GM12875 (cell line): Measurements from ENCODE around the gene TBATA.

Source experiments
- H3K4me3 ChIP-seq: one replicate; pipeline ENCODE4 v1.5.1; 2011; ENCODE audit warnings: low read depth, low read length, control low read depth
- TF ChIP-seq, protein P1 (sequence below): IDR thresholded peaks from 2 replicates; pipeline ENCODE4 v1.5.1; 2011; ENCODE audit warnings: low read depth, mild to moderate bottlenecking, control low read depth, inconsistent platforms, low read length, moderate library complexity, borderline replicate concordance; ENCODE audit not compliant: insufficient read depth

The TBATA gene

GRCh38 chr10:70779088-70779487 is 6.1 kb downstream of the TBATA start:
- H3K4me3 ChIP-seq = no peak overlapping the region
- TF ChIP-seq, protein P1, sequence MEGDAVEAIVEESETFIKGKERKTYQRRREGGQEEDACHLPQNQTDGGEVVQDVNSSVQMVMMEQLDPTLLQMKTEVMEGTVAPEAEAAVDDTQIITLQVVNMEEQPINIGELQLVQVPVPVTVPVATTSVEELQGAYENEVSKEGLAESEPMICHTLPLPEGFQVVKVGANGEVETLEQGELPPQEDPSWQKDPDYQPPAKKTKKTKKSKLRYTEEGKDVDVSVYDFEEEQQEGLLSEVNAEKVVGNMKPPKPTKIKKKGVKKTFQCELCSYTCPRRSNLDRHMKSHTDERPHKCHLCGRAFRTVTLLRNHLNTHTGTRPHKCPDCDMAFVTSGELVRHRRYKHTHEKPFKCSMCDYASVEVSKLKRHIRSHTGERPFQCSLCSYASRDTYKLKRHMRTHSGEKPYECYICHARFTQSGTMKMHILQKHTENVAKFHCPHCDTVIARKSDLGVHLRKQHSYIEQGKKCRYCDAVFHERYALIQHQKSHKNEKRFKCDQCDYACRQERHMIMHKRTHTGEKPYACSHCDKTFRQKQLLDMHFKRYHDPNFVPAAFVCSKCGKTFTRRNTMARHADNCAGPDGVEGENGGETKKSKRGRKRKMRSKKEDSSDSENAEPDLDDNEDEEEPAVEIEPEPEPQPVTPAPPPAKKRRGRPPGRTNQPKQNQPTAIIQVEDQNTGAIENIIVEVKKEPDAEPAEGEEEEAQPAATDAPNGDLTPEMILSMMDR = no peak

DNA sequence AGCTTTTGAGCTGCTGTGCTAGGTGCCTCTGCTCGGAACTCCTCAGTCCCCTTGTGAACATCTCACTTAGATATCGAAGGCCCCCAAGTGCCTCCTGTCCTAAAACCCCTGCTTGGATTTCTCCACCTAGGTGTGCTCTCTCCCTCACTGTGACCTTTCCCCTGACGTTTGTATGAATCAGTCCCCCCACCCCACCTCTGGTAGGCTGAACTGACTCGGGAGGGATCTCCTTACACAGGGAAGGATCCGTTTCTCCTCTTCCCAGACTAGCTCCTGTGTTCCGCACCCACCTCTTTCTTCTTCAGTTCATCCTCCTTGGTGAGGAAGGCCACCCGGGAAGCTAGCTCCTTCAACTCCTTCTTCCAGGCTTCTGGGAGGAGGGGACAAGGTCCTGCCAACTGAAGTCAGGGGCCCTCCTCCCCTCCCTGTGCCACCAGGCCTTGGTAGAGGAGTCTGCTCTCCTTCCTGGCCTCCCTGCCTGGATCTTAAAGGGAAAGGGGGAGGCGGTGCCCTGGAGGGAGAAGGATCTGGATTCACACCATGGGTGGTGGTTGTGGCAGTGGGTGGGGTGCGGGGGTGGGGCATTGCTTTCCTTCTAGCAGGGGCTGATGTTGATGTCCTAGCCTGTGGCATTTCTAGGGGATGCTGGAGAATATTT is 6.8 kb downstream of the TBATA start:
- H3K4me3 ChIP-seq = no peak overlapping the region
- TF ChIP-seq, protein P1 = no peak

DNA sequence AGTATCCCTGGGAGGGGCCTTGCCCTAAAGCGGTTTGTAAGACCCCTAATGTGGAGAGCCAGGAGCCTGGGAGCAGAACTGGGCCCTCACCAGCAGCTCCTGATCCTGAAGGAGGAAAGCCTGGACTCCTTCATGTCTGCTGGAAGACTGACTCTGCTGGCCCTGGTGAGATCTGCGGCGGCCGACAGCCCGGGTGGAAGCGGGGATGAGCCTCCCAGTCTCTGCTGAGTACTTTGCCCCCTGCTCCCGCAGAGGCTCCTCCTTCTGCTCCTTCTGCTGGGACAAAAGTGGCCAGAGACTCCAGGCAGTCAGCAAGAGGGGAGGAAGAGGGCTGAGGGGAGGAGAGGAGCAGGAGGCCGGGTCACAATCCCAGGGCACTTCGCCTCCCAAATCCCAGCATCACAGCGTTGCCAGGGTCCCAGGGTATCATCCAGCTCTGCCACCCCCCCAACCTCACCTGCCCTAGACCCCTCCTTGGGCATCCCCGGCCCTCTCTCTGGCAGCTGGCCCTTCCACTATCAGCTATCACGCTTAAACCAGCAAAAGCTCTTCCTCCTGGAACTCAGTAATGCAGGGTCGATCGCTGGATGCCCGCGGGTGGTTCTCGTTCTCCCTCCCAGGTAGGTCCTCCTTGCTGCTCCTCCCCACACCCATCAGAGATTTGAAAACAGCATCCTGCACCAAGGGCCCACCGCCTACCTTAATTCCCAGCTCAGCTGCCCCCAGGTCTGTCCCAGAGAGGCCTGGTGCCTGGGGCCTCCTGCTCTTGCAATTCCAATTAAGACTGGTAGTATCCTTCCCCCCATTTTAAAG is 7.9 kb downstream of the TBATA start:
- TF ChIP-seq, protein P1 = no peak

DNA sequence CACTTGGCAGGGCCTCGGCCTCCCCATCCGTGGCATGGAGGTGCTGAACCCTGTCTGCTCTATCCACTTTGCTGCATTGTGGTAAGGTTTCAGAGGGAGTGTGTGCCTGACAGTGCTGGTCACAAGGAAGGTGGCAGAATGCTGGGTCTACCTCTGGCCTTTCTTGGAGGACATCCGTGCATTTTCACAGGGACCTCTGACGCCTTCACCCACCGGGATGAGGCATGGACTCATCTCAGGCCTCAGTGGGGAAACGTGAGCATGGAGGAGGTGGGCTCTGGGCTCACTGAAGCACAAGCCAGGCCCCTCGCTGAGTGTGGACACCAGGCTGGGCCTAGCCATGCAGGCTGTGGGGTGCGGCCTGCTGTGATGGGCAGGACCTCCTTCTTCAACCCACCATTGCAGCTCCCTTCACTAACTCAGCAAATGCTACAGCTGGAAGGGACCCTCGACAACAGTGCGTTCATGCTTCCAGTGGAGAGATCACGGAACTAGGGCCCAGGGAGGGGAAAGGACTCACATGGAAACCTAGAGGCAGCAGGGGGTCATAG is 8.6 kb downstream of the TBATA start:
- TF ChIP-seq, protein P1 = no peak
- no peak overlapping the region for H3K4me3 ChIP-seq

More for the DNA sequence above, 7.9 kb downstream of the TBATA start:
- H3K4me3 ChIP-seq = no peak overlapping the region

GRCh38 chr10:70775679-70776454 is 9.3 kb downstream of the TBATA start:
- H3K4me3 ChIP-seq = no peak overlapping the region
- TF ChIP-seq, protein P1 = no peak

GRCh38 chr10:70774810-70775678 is 10.1 kb downstream of the TBATA start:
- no peak overlapping the region for H3K4me3 ChIP-seq
- TF ChIP-seq, protein P1 = no peak
